ENCODE measurements around the gene HMGCLL1. TPM values are rescaled to one million over a fixed set of nuclear protein-coding genes. Genes with fewer than 3 reads are reported as not detected.

The HMGCLL1 gene
- total RNA-seq, 1 experiment from 2014 or later = 0.39 TPM

- H3K9me2 ChIP-seq (ENCODE audit: insufficient read depth) = no peaks in the 10 kb centered on the region
- no peak overlapping the region for H3K4me2 ChIP-seq
- no peak overlapping the region for H3K27ac ChIP-seq
- H3K4me1 ChIP-seq (replicated peaks; ENCODE audit: insufficient read depth) = no peaks in the 10 kb centered on the region
- CTCF ChIA-PET = no interaction called here
- BruUV-seq (replicated peaks) = no TSS peak
- no peaks in the 10 kb centered on the region for H3K79me2 ChIP-seq (ENCODE audit: low read depth)
- no peak overlapping the region for H2AFZ ChIP-seq
- no peaks in the 10 kb centered on the region for H3K9me3 ChIP-seq (ENCODE audit: insufficient read depth, low read depth)
- H3K4me3 ChIP-seq = no peak overlapping the region
- no peaks in the 10 kb centered on the region for H3K27me3 ChIP-seq (ENCODE audit: insufficient read depth, low read depth)
- no peaks in the 10 kb centered on the region for H3F3A ChIP-seq (ENCODE audit: insufficient read depth, low read depth)
- H4K20me1 ChIP-seq (ENCODE audit: insufficient read depth) = no peaks in the 10 kb centered on the region
- no peaks in the 10 kb centered on the region for H3K36me3 ChIP-seq (ENCODE audit: low read depth)
- no peak for DNase-seq
- TF ChIP-seq EZH2 (IDR thresholded peaks at IDR 0.05; ENCODE audit: low read depth) (no peak), CTCF (conservative IDR thresholded peaks at IDR 0.05) (no peak)
- intact Hi-C loops (cut with micrococcal nuclease; ENCODE audit: unreplicated experiment) = no loop called here
- POLR2A ChIA-PET (ENCODE audit: unreplicated experiment) = no interaction called here
Measured at GRCh38 chr6:55395871-55396270, 183.1 kb downstream of the HMGCLL1 start.

GRCh38 chr6:55388211-55388610 is 190.8 kb downstream of the HMGCLL1 start:
- POLR2A ChIA-PET (ENCODE audit: unreplicated experiment) = no interaction called here
- Histone ChIP-seq H3F3A (ENCODE audit: insufficient read depth, low read depth) (no peaks in the 10 kb centered on the region), H3K4me3 (no peak overlapping the region), H3K36me3 (ENCODE audit: low read depth) (no peaks in the 10 kb centered on the region), H3K27me3 (ENCODE audit: insufficient read depth, low read depth) (no peaks in the 10 kb centered on the region), H3K9me3 (ENCODE audit: insufficient read depth, low read depth) (no peaks in the 10 kb centered on the region), H3K79me2 (ENCODE audit: low read depth) (no peaks in the 10 kb centered on the region), H3K4me2 (no peak overlapping the region), H3K4me1 (replicated peaks; ENCODE audit: insufficient read depth) (no peaks in the 10 kb centered on the region), H3K9me2 (ENCODE audit: insufficient read depth) (no peaks in the 10 kb centered on the region; the same call in 1 of the 2 replicates), H3K27ac (no peak overlapping the region), H4K20me1 (ENCODE audit: insufficient read depth) (no peaks in the 10 kb centered on the region), H2AFZ (no peak overlapping the region)
- no peak for DNase-seq
- no TSS peak for BruUV-seq (replicated peaks)
- CTCF ChIA-PET = no interaction called here
- TF ChIP-seq EZH2 (IDR thresholded peaks at IDR 0.05; ENCODE audit: low read depth) = no peak
- no peak for TF ChIP-seq CTCF (conservative IDR thresholded peaks at IDR 0.05)
- intact Hi-C loops (cut with micrococcal nuclease; ENCODE audit: unreplicated experiment) = no loop called here

All from PC-9 (cell line).